HUDEP-2 (cell line): Measurements from ENCODE around the gene SMARCD2.
"Not testable (repeated sequence)": the region's sequence is repeated elsewhere in the genome, so short reads cannot be mapped to it uniquely, and the experiment has no call there.

ENCODE experiments used
- DNase-seq, 76 experiments: peaks; one replicate each; lab custom pipeline; 2025; ENCODE audit not compliant: unreplicated experiment in 76 of 76; lab: John Stamatoyannopoulos, UW

SMARCD2 gene

DNA sequence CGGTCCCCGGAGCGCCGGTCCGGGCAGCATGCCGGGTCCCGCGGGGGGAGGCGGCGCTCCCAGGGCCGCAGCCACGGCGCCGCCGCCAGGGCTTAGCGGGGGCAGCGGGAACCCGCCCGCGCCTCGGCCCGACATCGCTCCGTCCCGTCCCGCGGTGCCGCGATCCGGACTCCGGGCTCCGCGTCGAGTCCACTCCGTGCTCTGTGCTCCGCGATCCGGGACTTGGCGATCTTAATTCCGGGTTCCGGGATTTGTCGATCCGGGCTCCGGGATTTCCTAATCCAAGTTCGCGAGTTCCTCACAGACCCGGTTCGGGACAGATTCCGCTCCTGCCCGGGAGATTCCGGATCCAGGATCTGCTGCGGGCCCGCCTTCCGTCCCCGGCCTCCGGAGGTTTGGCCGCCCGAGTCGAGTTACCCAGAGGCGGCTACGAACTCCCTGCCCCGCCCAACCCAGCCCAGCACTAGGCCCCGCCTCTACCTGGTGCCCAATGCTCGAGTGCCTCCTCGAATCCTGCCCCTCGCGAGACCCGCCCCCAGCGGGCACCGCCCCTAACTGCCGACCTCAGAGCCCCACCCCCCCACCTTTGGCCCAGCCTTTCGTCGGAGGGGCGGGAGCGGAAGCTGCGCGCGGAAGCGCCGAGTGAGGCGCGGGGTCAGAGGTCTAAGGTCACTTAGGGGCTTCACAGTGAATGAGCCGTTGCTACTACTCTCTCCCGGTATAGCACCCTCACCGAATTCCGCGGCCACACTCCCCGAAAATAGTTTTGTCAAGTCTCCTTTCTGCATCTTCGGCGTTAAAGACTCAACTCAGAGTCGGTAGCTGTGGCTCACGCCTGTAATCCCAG lies at the start of gene SMARCD2:
Gene SMARCD2 (minus strand): TSS at position 146 of the 847 bp plus-strand sequence. CDS start 11 bp downstream, at position 135.
- DNase-seq, result peak; percentile 30 to 99 (median 97)

DNA sequence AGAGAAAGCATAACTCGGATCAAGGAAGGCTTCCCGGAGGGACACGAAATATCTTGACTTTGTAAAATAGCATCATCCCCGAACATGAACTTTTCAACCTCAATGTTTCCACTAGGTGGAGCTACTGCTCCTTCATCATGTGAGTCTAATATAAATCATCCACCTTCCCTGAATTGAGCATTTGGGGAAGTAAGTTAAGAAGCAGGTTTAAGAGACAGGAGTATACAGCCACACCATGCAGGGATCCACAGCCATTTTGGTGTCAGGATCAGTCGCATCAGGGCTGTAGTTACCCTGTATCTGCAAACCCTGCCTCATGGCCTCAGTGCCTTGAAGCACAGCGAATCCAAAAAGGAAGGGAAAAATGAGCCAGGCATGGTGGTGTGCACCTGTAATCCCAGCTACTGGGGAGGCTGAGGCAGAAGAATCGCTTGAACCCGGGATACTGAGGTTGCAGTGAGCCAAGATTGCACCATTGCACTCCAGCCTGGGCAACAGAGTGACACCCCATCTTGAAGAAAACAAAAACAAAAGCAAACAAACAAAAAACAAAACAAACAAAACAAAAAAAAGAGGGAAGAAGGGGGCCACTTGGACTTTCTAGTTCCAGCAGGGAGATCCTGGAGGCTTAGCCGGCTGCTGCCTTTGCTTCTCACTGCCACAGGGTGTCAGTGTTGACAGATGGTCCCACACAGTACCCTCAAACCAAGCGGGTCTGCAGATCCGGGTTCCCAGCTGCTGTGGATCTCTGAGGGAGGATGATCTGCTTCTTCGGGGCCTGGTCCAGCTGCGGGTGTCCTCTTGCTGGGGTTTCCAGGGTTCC lies 46.8 kb upstream of the SMARCD2 start:
- peak in 19 of 76 experiments; percentile 5 to 55 (median 25) for DNase-seq

DNA sequence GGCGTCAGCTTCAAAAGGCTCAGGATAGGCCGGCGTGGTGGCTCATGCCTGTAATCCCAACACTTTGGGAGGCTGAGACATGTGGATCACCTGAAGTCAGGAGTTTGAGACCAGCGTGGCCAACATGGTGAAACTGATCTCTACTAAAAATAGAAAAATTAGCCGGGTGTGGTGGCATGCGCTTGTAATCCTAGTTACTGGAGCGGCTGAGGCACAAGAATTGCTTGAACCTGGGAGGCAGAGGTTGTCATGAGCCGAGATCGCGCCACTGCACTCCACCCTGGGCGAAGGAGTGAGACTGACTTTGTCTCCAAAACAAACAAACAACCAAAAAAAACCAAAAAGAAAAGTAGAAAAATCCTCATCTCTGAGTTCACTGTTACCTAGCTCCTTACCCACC lies 42.6 kb upstream of the SMARCD2 start:
- DNase-seq, result not testable (repeated sequence)

DNA sequence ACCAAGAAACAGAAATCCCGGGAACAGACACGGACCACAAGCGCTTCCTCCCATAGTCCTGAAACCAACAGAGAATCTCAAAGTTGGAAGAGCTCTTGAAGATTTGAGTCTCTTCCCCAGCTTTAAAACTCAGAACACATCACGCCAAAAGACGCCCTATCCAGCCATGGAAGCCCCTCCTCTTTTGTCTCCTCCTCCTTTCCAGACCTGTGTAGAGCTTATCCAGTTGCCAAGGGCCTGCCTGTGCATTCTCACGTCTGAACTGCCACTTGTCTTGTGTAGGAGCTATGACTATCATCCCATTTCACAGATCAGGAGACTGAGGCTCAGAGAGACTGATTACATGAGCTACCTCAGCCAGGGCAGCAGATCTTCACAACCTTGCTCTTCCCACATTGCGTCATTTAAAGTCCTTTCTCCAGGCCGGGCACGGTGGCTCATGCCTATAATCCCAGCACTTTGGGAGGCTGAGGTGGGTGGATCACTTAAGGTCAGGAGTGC lies 40.2 kb upstream of the SMARCD2 start:
- not testable (repeated sequence) for DNase-seq

DNA sequence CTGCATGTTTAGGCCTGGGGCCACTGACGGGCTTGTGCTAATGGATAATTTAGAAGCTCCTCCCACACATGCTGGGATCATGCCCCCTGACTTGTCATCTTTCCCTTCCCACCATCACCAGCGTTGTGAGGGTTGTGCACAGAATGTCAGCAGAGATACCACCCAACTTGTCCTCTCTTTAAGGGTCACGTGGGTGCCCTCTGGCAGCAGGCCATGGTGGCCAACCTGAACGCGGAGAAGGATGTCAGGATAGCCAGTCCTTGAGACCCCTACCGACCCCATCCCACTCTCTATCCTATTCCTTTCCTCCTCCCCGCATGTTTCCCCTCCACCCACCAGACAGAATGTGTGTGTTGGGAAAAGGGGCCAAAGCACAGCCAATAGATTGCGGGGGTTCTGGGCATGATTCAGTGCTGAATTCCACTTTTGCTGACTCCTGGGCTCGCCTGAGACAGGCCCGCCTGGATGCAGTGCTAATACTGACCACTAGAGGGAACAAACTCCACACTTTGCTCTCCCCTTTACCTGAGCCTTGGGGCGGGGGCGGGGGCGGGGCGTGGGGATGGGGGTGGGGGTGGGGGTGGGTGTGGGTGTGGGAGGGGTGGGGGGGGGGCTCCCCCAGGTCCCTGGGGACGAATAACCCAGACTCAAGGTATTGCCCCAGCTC lies 39.6 kb upstream of the SMARCD2 start, which contains the start of gene GH2:
Gene GH2 (minus strand): TSS at position 10 of the 667 bp plus-strand sequence. CDS start 143 bp downstream, outside the sequence.
- DNase-seq, result peak in 41 of 76 experiments; percentile 1 to 64 (median 25)

DNA sequence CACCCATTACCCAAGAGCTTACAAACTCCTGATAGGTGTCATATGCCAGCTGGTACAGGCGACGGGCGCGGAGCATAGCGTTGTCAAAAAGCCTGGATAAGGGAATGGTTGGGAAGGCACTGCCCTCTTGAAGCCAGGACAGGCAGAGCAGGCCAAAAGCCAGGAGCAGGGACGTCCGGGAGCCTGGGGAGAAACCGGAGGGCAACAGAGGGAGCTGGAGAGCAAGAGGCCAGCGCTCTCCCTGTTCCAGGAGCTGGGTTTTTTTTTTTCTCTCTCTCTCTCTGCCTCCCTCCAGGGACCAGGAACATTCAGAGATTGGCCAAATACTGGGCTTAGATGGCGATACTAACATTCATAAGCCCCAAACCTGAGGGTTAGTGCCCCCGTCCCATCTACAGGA lies 38.9 kb upstream of the SMARCD2 start:
- DNase-seq, result not testable (repeated sequence)

DNA sequence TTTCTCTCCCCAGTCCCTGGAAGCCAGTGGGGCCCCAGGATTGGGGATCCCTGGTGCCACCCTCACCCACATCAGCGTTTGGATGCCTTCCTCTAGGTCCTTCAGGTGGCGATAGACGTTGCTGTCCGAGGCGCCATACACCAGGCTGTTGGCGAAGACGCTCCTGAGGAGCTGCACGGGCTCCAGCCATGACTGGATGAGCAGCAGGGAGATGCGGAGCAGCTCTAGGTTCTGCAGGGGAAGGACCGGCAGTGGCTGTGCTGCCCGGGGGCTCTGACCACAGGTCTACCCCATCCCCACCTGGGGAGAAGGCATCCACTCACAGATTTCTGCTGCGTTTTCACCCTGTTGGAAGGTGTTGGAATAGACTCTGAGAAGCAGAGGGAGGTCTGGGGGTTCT lies 38.2 kb upstream of the SMARCD2 start:
- no peak for DNase-seq

DNA sequence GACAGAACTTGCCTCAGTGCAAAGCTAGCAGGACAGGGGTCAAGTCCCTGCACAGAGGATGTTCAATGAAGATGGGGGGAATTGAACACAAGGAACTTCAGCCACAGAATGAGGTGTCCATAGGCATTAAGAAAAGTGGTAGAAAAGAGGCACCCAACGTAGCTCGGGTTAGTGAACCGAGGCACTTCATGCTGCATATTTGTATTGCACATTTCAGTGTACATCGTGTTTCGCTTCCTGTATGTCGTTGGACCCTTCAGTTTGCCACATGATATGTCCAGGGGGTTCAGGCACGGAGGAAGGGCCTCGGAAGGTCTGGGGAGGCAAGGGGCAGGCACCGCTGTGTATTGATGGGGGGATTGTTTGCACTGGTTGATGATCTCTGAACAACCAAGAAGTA lies 35.9 kb upstream of the SMARCD2 start:
- DNase-seq, result not testable (repeated sequence)

DNA sequence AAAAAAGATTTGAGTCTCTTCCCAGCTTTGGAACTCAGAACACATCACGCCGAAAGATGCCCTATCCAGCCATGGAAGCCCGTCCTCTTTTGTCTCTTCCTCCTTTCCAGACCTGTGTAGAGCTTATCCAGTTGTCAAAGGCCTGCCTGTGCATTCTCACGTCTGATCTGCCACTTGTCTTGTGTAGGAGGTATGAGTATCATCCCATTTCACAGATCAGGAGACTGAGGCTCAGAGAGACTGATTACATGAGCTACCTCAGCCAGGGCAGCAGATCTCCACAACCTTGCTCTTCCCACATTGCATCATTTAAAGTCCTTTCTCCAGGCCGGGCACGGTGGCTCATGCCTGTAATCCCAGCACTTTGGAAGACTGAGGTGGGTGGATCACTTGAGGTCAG lies 32.2 kb upstream of the SMARCD2 start:
- not testable (repeated sequence) for DNase-seq

DNA sequence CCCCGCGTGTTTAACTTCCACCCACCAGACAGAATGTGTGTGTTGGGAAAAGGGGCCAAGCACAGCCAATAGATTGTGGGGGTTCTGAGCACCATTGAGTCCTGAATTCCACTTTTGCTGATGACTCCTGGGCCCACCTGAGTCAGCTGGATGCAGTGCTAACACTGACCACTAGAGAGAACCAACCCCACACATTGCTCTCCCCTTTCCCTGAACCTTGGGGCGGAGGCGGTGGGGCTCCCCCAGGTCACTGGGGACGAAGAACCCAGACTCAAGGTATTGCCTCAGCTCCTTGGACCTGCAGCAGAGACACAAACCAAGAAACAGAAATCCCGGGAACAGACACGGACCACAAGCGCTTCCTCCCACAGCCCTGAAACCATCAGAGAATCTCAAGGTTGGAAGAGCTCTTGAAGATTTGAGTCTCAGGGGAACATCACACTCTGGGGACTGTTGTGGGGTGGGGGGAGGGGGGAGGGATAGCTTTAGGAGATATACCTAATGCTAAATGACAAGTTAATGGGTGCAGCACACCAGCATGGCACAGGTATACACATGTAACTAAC lies 31.7 kb upstream of the SMARCD2 start:
- not testable (repeated sequence) for DNase-seq

DNA sequence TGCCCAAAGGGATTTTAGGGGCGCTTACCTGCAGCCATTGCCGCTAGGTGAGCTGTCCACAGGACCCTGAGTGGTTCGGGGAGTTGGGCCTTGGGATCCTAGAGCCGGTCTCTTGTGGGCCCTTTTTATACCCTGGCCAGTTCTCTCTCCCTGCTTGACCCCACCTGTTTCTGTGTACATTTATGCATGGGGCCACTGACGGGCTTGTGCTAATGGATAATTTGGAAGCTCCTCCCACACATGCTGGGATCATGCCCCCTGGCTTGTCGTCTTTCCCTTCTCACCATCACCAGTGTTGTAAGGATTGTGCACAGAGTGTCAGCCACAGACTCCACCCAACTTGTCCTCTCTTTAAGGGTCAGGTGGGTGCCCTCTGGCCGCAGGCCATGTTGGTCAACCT lies 31.1 kb upstream of the SMARCD2 start, which contains the start of gene CSH2:
Gene CSH2 (minus strand): TSS at position 101 of the 400 bp plus-strand sequence. CDS start 63 bp downstream, at position 38.
- not testable (repeated sequence) for DNase-seq

DNA sequence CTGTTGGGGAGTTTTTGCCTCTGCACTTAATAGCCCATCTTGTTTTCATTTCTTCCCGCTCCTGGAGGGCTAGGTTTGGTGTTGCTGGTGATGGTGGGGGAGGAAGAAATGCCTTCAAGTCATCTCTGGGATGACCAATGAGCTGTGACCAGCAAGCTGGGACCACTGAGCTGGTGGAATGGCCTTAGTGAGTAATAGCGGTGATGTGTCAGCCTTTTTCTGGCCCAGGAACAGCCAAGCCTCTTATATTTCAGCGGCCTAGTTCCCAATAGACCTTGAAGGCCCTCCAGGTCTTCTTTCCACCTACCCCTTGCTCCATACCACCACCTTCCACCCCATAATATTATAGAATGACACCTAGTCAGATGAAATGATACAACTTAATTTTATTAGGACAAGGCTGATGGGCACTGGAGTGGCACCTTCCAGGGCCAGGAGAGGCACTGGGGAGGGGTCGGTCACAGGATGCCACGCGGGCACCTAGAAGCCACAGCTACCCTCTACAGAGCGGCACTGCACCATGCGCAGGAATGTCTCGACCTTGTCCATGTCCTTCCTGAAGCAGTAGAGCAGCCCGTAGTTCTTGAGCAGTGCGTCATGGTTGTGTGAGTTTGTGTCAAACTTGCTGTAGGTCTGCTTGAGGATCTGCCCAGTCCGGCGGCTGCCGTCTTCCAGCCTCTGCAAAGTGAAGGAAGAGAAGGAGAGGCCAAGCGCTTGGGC lies 29.3 kb upstream of the SMARCD2 start:
- not testable (repeated sequence) for DNase-seq

DNA sequence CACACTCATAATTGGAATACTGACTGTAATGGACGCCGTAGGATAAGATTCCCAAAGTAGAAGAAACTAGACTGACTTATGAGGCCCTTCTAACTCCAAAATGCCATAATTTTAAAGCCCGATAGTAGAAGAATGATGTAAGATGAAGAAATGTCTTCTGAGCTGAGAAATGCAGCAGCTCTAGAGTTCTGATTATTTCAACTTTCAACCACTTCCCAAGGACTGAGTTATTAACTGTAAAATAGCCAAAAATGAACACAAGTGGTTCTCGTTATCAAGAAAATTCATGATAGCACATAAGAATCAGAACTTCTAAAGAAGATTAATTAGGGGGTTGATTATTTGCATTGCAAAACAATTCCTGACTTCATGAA lies 27.8 kb upstream of the SMARCD2 start:
- not testable (repeated sequence) for DNase-seq

DNA sequence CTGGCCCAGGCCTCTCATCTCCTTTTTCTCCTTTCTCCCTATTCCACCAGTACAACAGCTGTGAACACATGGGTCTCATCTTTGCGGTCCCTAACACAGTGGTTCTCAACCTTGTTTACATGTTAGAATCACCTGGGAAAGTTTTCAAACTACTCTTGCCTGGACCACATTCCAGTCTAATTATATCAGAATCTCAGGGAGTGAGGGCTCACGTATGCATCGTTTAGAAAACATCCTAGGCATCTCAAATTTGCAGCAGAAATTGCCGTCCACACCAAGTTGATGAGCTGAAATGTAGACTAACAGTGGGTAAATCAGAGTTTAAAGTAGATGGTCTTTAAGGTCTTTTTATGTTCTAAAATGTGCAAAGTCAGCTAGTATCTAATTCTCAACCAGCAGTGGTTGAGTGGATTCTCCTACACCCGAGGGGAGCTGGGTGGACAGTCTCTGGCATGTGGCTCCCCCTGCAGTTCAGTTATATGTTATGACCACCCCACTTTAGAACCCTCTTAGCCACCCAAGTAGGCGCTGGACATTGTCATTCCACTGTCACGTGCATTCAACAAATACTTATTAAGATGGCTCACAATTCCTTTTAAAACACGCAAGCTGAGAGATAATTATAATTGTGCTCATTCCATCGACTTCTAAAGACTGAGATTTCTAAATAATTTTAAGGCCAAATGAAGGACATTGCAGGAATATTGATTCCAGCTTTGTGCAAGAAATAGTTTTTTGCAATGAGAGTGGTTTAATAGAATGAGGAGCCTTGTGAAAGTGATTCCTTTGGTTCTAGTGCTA lies 27.2 kb upstream of the SMARCD2 start:
- not testable (repeated sequence) for DNase-seq

DNA sequence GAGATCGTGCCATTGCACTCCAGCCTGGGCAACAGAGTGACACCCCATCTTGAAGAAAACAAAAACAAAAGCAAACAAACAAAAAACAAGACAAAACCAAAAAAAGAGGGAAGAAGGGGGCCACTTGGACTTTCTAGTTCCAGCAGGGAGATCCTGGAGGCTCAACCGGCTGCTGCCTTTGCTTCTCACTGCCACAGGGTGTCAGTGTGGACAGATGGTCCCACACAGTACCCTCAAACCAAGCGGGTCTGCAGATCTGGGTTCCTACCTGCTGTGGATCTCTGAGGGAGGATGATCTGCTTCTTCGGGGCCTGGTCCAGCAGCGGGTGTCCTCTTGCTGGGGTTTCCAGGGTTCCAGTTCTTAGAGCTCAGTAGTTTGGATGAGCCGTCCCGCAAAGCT lies 24.1 kb upstream of the SMARCD2 start:
- not testable (repeated sequence) for DNase-seq

DNA sequence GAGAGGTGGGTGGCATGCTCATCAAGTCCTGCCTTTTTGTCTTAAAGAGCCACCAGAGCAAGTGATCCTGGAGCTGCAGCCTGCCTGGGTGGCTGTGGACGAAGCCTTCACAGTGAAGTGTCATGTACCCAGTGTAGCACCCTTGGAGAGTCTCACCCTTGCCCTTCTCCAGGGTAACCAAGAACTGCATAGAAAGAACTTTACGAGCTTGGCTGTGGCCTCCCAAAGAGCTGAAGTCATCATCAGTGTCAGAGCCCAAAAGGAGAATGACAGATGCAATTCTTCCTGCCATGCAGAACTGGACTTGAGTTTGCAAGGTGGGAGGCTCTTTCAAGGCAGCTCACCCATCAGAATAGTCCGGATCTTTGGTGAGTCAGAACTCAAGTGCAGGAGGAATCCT lies 16.8 kb upstream of the SMARCD2 start:
- no peak for DNase-seq

DNA sequence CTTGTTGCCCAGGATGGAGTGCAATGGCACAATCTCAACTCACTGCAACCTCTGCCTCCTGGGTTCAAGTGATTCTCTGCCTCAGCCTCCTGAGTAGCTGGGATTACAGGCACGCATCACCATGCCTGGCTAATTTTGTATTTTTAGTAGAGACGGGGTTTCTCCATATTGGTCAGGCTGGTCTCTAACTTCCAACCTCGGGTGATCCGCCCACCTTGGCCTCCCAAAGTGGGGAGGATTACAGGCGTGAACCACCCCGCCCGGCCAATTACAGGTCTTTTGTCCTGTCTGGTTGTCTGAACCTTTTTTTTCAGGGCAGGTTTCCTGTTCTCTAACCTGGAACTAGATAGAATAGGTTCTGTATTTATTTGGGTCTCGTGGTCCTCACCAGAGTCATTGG lies 13.9 kb upstream of the SMARCD2 start:
- DNase-seq, result not testable (repeated sequence)

DNA sequence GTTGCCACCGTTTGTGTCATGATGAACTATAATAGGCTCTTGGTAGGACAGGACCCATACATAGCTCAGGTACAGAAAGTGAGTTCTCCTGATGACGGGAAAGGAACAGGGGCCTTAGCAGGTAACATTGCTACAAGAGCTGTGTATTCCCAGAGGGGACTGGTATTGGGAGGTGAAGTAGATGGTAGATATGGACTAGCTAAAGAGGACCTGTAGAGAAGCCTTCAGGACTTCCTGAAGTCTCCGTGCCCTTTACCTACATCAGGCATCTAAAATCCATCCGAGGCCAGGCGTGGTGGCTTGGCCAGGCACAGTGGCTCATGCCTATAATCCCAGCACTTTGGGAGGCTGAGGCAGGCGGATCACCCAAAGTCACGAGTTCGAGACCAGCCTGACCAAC lies 12.7 kb upstream of the SMARCD2 start:
- DNase-seq, result no peak

DNA sequence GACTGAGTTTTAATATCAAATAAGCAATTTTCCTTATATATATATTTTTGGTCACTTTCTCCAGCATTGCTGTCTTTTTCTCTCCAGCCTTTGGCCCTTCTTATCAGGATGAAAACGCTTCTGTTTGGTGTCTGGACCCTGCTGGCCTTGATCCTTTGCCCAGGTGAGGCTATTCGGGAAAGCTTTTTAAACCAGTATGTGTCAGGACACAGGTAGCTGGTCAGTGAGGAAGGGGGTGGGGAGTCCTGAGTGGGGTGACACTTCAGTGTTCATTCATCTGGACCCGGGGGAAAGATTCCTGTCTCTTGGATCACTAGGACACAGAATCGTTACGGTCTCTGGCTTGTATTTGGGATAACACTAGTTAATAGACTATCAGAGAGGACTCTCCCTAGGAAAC lies 12.2 kb upstream of the SMARCD2 start:
- no peak for DNase-seq
